GM23248 (cell line): Measurements from ENCODE around the gene VSX1. TPM values are rescaled to one million over a fixed set of nuclear protein-coding genes. Genes with fewer than 3 reads are reported as not detected.

ENCODE experiments used
- DNase-seq: peaks from one replicate; pipeline ENCODE4 v3.0.0-alpha.2; 2015
- H2AFZ ChIP-seq: fragments of 200-600 bp; sonication (generic); 2 replicates; pipeline ENCODE4 v1.6.1; 2016; ENCODE audit warnings: antibody characterized with exemption
- H3F3A ChIP-seq: fragments of 200-600 bp; sonication (generic); 2 replicates; pipeline ENCODE4 v1.6.1; 2016; ENCODE audit warnings: mild to moderate bottlenecking, antibody characterized with exemption, mixed run types; ENCODE audit not compliant: insufficient read depth
- H3K27ac ChIP-seq: fragments of 200-600 bp; sonication (generic); 2 replicates; pipeline ENCODE4 v1.5.1; 2016; ENCODE audit warnings: mild to moderate bottlenecking
- H3K27me3 ChIP-seq: fragments of 200-600 bp; sonication (generic); replicated peaks from 2 replicates; pipeline ENCODE4 v1.6.1; 2016; ENCODE audit warnings: mild to moderate bottlenecking; ENCODE audit not compliant: insufficient read depth
- H3K36me3 ChIP-seq: fragments of 200-600 bp; sonication (generic); 2 replicates; pipeline ENCODE4 v1.6.1; 2016; ENCODE audit warnings: low read depth, mild to moderate bottlenecking
- H3K4me1 ChIP-seq: fragments of 200-600 bp; sonication (generic); 2 replicates; pipeline ENCODE4 v1.6.1; 2016; ENCODE audit warnings: mild to moderate bottlenecking; ENCODE audit not compliant: insufficient read depth
- H3K4me2 ChIP-seq: fragments of 200-600 bp; sonication (generic); one replicate; pipeline ENCODE4 v1.6.1; 2016; ENCODE audit warnings: mild to moderate bottlenecking; ENCODE audit not compliant: unreplicated experiment
- H3K4me3 ChIP-seq: fragments of 200-600 bp; sonication (generic); 2 replicates; pipeline ENCODE4 v1.5.1; 2016; ENCODE audit warnings: mild to moderate bottlenecking
- H3K79me2 ChIP-seq: fragments of 200-600 bp; sonication (generic); 2 replicates; pipeline ENCODE4 v1.6.1; 2016; ENCODE audit warnings: mild to moderate bottlenecking; ENCODE audit not compliant: insufficient read depth
- H3K9ac ChIP-seq: fragments of 200-600 bp; sonication (generic); 2 replicates; pipeline ENCODE4 v1.6.1; 2016; ENCODE audit warnings: mild to moderate bottlenecking
- H3K9me2 ChIP-seq: fragments of 200-600 bp; sonication (generic); 2 replicates; pipeline ENCODE4 v1.6.1; 2016; ENCODE audit warnings: mixed run types, mild to moderate bottlenecking, moderate library complexity; ENCODE audit not compliant: insufficient read depth
- H3K9me3 ChIP-seq: fragments of 200-600 bp; sonication (generic); one replicate; pipeline ENCODE4 v1.6.1; 2017; ENCODE audit warnings: low read depth
- H4K20me1 ChIP-seq: fragments of 200-600 bp; sonication (generic); 2 replicates; pipeline ENCODE4 v1.6.0; 2016; ENCODE audit not compliant: insufficient read depth
- EZH2 ChIP-seq: fragments of 200-600 bp; sonication (generic); IDR thresholded peaks from 2 replicates; pipeline ENCODE4 v1.6.1; 2018; ENCODE audit warnings: antibody characterized with exemption, mild to moderate bottlenecking; ENCODE audit not compliant: insufficient read depth, poor library complexity, severe bottlenecking
- EZH2phosphoT487 ChIP-seq: fragments of 200-600 bp; sonication (generic); IDR thresholded peaks from 2 replicates; pipeline ENCODE4 v1.6.1; 2018; ENCODE audit warnings: antibody characterized with exemption, moderate library complexity, mild to moderate bottlenecking, low read depth; ENCODE audit not compliant: insufficient read depth
- WGBS, 2 experiments: methylation state at CpG; one replicate each; pipeline ENCODE4 v1.1.6; 2015 to 2017; ENCODE audit warnings: low lambda C conversion rate in 2 of 2, low coverage in 1 of 2; ENCODE audit errors: missing lambda C conversion rate in 2 of 2; 5-methylcytosine and 5-hydroxymethylcytosine counted together
- in situ Hi-C: fragments of 300-500 bp; cut with MboI; formaldehyde crosslinking; loops from 2 replicates; pipeline ENCODE4 v1.15.0; 2020
- polyA plus RNA-seq: library from polyadenylated mRNA; unstranded; fragments of >200 nt; fragmentation: Nextera tagmentation; extraction: Ambion mirVana; gene quantifications from 2 replicates; pipeline ENCODE4 v1.2.1, GENCODE V29; 2016
- total RNA-seq: library from RNA; depleted of rRNA; stranded (reverse); fragments of >200 nt; shearing (Covaris generic); gene quantifications from 2 replicates; pipeline ENCODE4 v1.2.3, GENCODE V29; 2014

Gene VSX1
- total and polyA plus RNA-seq, 2 experiments from 2014 or later, result not detected

DNA sequence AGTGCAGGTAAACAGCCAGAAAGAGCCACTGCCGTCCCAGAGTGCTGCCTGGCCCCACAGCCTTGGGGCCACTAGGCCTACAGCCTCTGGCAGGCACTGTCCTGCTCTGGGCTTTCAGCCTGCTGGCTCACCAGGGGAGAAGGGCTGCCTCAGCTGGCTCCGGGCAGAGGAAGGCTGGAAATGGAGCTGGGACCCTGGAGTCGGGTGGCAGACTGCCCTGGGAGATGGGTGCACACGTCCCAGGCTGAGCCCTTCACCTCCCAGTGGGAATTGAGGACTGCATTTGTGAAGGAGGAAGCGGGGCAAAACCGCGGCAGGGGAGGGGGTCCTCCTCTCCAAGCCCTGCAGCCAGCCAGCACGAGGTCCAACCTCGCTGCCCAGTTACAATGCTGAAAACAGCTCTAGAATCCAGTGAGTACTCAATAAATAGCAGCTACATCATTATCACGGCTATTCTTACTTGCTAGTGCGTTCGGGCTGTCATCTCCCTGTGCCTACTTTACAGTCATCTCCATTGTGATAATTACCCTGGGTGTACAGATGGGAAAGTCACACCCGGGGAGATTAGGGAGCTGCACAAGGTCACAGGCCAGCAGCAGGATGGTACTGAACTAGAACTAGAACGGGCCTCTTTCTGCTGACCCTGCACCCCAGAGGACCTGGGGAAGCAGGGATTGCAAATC lies 37.1 kb downstream of the VSX1 start:
- no peak overlapping the region for H3K4me3 ChIP-seq
- TF ChIP-seq EZH2 (no peak), EZH2phosphoT487 (no peak)
- peaks cover 11% of the 10 kb centered on the region for H3K4me1 ChIP-seq
- no peaks in the 10 kb centered on the region for H3K36me3 ChIP-seq
- H3F3A ChIP-seq, result peaks cover 8% of the 10 kb centered on the region; the same call in 1 of the 2 replicates
- H3K79me2 ChIP-seq, result no peaks in the 10 kb centered on the region
- in situ Hi-C loops, result no loop called here
- DNase-seq, result no peak
- no peaks in the 10 kb centered on the region for H4K20me1 ChIP-seq
- no peak overlapping the region for H3K27ac ChIP-seq
- no peak overlapping the region for H3K4me2 ChIP-seq
- 88 to 89% methylated on average over 14 of the region's 14 CpGs for WGBS, 2 experiments
- no peaks in the 10 kb centered on the region for H3K27me3 ChIP-seq
- no peak overlapping the region for H2AFZ ChIP-seq
- no peaks in the 10 kb centered on the region for H3K9me3 ChIP-seq
- no peak overlapping the region for H3K9ac ChIP-seq
- H3K9me2 ChIP-seq, result no peaks in the 10 kb centered on the region

DNA sequence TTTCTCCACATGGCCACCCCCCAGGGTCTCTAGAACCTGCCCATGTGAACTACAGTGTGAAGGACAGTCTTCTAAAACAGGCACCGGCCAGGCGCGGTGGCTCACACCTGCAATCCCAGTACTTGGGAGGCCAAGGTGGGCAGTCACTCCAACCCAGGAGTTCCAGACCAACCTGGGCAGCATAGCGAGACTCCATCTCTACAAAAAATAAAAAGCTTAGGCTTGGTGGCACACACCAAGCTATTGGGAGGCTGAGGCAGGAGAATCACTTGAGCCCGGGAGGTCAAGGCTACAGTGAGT lies 37.7 kb downstream of the VSX1 start:
- Histone ChIP-seq H3K4me3 (no peak overlapping the region), H3K27ac (no peak overlapping the region), H3K27me3 (no peaks in the 10 kb centered on the region), H4K20me1 (no peaks in the 10 kb centered on the region), H3K79me2 (no peaks in the 10 kb centered on the region), H3K9ac (no peak overlapping the region), H2AFZ (no peak overlapping the region), H3K4me1 (peaks cover 17% of the 10 kb centered on the region), H3F3A (peaks cover 13% of the 10 kb centered on the region; the same call in 1 of the 2 replicates), H3K36me3 (no peaks in the 10 kb centered on the region), H3K9me3 (no peaks in the 10 kb centered on the region), H3K4me2 (no peak overlapping the region), H3K9me2 (no peaks in the 10 kb centered on the region)
- in situ Hi-C loops, result no loop called here
- WGBS, 2 experiments, result 94 to 96% methylated on average over 5 of the region's 5 CpGs
- TF ChIP-seq EZH2phosphoT487 (no peak), EZH2 (no peak)
- no peak for DNase-seq

DNA sequence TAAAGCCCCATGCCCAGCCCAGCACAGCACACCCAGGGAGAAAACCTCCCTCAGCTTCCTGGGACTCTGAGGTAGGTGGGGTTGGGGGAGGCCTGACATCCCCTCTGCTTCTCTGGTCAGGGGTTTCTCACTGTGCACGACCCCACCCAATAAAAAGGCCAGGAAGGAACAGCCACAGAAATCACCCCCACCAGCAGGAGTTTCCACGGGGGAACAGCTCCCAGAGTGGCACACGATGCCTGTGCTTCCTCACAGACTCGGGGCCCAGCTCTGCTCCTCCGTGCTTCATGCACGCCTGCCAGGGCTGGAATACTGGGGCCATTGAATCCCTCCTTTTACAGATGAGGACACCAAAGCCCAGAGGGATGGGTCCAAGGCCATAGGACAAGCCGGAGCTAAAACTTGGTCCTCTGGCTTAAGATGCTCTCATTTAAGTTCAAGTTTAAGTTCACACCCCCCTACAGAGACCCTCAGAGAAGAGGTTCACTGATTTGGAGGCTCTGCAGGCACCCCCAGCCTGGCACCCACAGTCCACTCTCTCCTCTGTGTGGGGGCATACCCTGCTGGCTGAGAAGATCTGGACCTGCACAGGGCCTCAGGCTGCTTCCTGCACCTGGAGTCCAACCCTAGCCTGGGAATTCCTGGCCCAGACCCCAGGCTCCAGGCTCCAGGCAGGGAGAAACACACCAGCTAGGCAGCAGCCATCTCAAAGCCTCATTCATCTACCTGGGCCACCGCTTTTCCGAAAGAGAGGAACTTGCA lies 38.3 kb downstream of the VSX1 start:
- Histone ChIP-seq H3K27me3 (no peaks in the 10 kb centered on the region), H3K36me3 (no peaks in the 10 kb centered on the region), H3K79me2 (no peaks in the 10 kb centered on the region), H3K27ac (no peak overlapping the region), H3K9me3 (no peaks in the 10 kb centered on the region), H3F3A (peaks cover 18% of the 10 kb centered on the region; the same call in 1 of the 2 replicates), H3K4me1 (peaks cover 20% of the 10 kb centered on the region), H2AFZ (no peak overlapping the region), H3K9me2 (no peaks in the 10 kb centered on the region), H3K9ac (no peak overlapping the region), H3K4me3 (no peak overlapping the region), H4K20me1 (no peaks in the 10 kb centered on the region), H3K4me2 (no peak overlapping the region)
- in situ Hi-C loops, result no loop called here
- no peak for TF ChIP-seq EZH2
- no peak for TF ChIP-seq EZH2phosphoT487
- WGBS, 2 experiments, result 90 to 93% methylated on average over 9 of the region's 9 CpGs
- no peak for DNase-seq

DNA sequence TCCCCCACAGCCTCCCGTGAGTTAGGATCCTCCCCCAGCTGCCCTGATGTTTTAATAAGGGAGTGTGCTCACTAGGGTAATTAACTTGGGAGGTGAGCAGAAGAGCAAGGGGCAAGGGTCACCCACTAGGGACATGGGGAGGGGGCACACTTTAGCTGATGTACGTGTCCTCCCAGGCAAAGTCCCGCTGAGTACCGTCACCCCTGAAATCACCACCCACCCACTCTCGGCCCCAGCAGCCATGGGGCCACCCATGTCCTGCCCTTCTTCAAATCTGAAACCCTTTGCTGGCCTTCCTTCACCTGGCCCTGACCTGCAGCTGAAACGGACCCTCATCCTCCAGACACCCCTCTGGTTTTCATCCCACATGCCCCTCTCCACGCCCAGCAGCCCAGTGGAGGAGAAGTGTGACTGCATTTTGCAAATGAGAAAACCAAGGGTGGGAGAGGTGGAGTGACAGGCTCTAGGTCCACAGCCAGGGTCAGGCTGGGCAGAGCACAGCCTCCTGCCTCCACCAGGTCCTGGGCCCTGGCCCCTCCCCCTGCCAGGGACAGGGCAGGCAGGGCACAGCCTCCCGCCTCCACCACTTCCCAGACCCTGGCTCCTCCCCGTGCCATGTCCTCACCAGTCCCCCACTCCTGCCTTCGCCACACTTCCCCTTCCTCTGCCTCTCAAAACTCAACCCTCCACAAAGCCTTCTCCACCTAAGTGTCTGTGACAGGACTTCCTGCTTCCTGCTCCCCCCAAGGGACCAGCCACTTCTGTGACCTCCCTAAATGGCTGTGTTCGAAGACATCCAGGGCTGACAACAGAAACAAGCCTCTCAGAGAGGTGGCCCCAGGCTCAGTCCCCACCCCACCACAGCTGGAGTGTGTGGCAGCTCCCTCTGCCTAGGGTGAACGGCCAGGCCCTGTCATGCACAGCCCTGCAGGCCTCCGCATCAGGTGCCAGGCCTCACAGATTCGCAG lies 39.1 kb downstream of the VSX1 start:
- 87 to 92% methylated on average over 14 of the region's 14 CpGs for WGBS, 2 experiments
- Histone ChIP-seq H3F3A (peaks cover 18% of the 10 kb centered on the region; the same call in 1 of the 2 replicates), H4K20me1 (no peaks in the 10 kb centered on the region), H3K27ac (no peak overlapping the region), H3K9me3 (no peaks in the 10 kb centered on the region), H3K27me3 (no peaks in the 10 kb centered on the region), H3K4me3 (no peak overlapping the region), H3K9me2 (no peaks in the 10 kb centered on the region), H3K4me2 (no peak overlapping the region), H3K4me1 (peaks cover 20% of the 10 kb centered on the region), H2AFZ (no peak overlapping the region), H3K79me2 (no peaks in the 10 kb centered on the region), H3K36me3 (no peaks in the 10 kb centered on the region), H3K9ac (no peak overlapping the region)
- DNase-seq, result no peak
- TF ChIP-seq EZH2phosphoT487 (no peak), EZH2 (no peak)
- in situ Hi-C loops, result no loop called here
